DMS 273 treated with DMSO at 0.1 percent for 48 hours (cell line): Measurements from ENCODE around the gene WSB2.

Source experiments
- DNase-seq: peaks from one replicate; lab custom pipeline; 2025; lab: John Stamatoyannopoulos, UW

The WSB2 gene

DNA sequence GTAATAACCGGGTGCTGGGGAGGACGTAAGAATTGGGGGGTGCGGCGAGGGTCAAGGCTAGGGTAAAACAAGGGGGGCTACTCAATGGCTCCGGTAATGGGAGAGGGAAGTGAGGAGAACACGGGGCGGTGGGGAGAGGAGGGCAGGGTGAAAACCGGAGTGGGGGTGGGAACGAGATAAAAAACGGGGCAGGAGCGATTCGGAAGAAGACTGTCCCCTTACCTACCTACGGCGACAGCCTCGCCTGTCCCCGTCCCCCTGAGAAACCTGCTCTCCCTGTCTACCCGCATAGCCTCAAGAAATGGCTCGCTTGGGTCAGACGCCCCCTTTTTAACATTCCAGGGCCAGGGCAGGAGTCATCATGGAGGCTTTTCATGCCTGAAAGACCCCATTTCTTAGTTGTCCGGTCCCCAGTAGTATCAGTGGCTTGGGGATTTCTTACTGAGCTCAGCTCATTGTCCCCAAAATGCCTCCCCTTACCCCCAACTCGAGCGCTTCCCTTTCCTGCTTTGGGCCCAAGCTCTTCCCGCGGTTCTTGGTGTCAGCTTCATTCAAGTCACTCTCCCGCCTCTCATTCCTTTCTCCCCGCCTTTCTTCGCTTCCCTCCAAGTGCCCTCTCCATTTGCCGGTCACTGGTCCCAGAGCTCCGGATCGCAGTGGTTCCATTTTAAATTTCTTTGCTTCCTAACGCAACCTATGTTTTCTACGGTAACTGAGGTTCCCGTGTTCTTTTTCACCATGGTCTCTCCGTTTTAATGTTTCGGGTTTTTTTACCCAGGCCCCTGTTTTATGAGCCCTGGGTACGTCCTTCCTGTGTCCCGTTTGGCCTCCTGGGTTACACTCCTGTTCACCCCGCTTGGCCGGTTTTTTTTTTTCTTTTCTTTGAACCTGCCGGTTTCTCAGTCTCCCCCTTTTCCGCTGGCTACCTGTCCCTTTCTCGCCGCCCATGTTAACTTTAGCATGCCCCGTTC, 1.2 kb upstream of the WSB2 start:
- no peak for DNase-seq

DNA sequence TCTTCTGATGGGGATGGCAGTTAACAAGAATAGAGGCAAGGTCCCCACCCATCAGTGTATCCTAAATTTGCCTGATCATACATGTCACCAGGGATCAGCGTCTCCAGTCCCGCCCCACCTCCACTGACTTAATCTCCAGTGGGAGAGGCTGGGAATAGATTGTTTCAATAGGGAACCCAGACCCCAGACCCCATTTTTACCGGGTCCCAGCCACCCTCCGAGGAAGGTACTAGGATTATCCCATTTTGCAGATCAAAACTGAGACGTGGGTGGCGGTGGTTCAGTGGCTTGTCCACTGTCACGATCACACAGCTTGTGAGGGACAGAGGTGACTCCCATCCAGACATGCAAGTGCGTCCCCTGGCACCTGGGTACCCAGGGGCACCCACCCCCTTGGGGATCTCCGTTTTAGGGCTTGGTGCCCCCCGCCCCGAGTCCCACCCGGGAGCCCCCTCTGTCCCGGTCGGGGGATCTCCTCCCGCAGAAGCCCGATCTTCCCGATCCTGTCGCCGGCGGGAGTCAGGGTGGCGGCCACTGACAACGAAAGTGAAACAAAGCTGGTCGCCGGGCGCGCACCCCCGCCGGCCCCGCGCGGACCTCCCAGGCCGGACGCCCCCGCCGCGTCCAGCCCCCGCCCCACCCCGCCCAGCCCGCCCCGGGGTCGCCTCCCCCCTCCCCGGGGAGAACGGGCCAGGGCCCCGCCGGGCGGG, 523 bp downstream of the WSB2 start:
- no peak for DNase-seq

DNA sequence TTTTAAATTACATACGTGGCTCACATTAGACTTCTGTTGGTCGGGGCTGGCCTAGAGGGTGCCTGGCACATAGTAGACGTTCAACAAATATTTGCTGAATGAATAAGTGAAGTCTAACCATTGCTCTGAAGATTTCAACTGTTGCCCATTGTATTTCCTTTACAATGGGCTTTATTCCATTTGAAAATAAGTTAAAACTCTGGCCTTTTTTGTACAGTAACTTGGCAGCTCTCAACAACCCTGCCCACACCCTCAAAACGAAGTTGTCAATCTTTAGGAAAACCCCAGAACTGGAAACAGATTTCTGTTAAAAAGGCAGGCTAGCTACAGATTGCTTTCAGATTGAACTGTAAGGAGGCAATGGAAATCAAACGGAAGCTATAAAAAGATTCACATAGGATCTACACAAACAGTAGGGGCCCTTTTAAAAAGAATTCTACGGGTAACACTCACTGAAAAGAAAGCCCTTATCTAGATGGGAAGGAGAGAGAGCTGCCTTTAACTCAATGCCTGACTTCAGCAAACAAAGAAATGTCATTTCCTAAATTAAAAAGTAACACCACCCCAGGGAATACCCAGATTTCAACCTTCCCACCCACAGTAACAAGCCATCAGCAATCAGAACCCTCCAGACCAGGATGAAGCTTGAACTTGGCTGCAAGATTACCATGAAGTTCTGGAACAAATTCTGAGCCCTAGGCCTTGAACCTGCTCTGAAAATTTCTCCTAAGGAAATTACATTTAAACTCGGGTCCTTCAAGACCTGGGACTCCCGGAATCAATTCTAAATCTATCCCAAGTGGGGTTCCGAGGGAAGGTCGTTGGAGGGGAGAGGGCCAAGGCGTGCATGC, 1.4 kb downstream of the WSB2 start:
- no peak for DNase-seq

DNA sequence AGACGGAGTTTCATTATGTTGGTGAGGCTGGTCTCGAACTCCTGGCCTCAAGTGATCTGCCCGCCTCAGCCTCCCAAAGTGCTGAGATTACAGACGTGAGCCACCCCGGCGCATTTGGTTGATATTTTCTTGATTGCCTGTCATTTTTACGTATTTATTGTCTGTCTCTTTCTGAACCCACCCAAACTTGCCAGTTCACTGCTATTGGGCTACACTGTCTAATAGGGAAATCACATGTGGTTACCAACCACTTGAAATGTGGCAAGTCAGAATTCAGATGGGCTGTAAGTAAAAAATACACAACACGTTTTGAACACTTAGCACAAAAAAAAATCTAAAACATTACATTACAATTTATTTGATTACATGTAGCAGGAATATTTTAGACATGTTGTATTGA, 2.1 kb downstream of the WSB2 start:
- no peak for DNase-seq

DNA sequence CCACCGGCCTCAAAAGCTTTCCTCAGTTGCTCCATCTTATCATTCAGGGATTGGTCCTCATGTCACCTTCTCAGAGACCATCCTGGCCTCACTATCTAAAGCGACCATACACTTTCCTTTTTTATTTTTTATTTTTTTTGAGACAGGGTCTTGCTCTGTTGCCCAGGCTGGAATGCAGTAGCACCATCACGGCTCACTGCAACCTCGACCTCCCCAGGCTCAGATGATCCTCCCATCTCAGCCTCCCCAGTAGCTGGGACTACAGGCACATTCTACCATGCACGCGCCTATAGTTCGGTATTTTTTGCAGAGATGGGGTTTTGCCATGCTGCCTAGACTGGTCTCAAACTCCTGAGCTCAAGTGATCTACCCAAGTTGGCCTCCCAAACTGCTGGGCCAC, 2.8 kb downstream of the WSB2 start:
- no peak for DNase-seq

DNA sequence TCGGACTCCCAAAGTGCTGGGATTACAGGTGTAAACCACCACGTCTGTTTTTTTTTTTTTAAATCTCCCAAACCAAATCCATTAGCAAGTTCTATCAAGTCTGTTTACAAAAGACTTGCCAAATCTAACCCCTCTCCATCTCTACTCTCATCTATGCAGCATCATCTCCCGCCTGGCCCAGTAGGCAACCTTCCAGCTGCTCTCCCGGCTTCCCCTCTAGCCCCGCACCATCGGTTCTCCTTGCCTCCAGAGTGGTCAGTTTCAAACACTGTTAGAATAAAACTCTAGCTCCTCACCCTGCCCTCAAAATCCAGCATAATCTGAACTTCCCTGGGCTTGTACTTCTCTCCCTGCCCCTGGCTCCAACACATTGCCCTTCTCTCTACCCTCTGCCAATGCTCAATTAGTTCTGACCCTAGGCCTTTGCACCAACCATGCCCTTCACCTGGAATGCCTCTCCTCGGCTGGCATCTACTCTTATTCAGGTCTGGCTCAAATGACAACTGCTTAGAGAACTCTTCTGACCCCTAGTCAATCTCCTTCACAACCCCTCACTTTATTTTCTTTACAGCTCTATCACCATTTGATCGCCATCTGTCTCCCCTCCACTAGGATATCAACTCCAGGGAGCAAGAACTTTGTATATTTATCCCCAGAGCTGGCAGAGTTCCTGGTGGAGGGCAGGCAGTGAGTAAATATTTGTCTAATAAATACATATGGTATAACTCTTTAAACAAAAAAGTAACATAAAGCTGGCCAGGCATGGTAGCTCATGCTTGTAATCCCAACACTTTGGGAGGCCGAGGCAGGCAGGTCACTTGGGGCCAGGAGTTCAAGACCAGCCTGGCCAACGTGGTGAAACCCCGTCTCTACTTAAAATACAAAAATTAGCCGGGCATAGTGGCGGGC, 4.9 kb downstream of the WSB2 start:
- DNase-seq, result peak; percentile 69

DNA sequence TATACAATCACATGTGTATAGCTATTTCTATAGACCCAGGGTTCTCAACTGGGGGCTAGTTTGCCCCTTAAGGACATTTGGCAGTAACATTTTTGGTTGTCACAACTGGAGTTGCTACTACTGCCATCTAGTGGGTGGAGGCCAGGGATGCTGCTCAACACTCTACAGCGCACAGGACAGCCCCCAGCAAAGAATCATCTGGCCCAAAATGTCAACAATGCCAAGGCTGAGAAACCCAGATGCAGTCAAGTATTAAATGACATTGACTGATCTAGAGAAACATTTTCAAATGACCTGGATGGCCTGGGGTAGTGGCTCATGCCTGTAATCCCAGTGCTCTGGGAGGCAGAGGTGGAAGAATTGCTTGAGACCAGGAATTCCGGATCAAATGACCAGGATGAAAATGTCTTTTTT, 5.8 kb downstream of the WSB2 start:
- DNase-seq, result no peak

DNA sequence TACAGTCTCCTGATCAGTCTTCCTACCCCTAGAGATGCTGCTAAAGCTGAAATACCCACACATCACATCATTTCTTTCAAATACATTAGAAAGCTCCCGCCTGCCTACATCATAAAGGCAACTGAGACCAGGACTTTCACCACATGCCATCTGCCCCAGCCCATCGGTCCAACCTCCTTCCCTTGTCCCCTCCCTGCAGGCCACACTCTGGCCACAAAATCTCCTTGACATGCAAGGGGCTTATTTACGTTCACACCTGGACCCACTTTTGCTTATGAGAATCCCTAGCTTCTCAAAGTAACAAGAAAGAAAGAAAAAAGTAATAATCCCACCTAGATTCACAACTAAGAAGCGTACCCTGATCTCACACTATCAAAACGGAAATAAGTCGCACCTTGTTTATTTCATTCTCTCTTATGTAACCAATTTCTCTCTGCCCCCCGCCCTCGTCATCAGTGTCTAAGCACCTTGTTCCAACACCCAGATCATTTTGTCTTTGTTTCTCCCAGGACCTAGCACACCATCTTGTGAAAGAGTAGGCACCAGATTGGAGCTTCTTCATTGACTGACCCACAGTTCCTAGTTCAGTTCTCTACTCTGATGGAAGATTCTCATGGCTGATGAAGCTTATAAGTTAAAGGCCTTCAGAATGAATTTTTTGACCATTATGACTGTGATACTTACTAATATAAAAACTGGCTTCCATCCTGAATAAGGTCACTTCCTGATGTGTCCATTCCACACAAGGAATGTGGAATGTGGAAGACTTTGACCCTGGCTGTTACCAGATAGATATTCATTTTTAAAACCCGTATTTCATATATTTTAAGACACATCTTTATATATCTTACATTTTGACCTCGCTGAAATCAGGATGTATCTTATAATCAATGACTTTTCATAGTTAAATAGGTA, 7.7 kb downstream of the WSB2 start:
- DNase-seq, result no peak

DNA sequence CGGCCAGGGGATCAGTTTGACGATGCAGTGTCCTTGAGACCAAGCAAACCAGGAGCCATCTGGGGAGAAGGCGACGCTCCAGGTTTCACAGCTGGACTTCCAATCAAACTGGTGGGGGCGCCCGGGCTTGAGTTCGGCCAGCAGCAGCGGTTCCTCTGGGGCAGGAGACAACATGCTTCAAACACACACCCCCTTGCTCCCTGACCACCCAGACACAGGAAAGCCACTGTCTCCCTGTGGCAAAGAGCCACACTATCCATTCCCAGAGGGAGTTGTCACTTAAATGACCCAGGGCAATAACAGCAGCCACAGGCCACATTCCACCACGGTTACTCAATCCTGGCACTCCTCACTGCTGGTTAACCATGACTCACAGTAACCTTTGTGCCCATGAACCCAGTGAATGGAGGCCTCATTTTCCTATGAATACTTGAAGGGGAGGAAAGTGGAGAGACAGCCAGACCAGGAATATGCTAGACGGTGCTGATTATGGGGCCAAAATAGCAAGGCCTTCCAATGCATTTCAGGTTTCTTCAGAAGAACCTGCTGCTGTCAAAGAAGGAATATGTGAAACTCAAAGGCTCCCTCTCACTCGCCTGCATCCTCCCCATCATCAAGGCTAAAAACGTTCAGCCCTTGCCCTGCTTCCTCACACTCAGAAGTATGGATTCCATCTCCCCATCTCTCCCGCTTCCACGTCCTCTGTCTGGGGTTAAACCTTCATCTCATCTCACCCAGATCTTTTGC, 8.5 kb downstream of the WSB2 start:
- DNase-seq, result no peak

DNA sequence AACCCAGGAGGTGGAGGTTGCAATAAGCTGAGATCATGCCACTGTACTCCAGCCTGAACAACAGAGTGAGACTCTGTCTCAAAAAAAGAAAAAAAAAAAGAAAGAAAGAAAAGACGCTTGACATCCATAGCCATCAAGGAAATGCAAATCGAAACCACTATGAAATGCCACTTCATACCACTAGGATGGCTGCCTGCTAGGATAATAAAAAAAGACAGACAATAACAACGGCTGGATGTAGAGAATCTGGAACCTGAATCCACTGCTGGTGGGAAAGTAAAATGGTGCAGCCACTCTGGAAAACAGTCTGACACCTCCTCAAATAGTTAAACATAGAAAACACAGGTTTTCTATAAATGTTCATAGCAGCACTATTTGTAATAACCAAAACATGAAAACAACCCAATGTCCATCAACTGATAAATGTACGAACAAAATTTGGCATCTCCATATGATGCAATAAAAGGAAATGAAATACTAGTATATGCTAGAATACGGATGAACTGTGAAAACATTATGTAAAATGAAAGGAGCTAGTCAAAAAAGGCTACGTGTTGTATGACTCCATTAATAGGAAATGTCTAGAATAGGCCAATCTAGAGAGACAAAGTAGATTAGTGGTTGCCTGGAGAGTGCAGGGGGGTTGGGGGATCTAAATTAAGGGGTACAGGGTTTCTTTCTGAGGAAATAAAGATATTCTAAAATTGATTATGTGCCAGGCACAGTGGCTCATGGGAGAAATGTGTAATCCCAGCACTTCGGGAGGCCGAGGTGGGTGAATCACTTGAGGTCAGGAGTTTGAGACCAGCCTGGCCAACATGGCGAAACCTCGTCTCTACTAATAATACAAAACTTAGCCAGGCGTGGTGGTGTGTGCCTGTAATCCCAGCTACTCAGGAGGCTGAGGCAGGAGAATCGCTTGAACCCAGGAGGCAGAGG, 9.7 kb downstream of the WSB2 start:
- no peak for DNase-seq

DNA sequence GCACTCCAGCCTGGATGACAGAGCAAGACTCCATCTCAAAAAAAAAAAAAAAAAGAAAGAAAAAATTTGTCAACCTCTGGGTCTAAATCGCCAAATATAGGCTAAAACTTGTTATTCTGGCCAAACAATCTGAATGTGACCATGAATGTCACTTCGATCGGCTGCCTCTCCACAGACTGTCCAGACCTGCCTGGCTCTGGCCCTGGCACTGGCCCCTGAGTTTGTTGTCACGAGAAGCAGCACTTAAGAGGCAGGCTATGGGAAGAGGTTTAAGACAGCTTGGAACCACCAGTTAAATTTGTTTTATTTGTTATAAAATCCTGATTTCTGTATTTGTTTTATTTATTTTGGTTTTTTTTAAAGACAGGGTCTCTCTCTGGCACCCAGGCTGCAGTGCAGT, 14.5 kb downstream of the WSB2 start:
- no peak for DNase-seq

DNA sequence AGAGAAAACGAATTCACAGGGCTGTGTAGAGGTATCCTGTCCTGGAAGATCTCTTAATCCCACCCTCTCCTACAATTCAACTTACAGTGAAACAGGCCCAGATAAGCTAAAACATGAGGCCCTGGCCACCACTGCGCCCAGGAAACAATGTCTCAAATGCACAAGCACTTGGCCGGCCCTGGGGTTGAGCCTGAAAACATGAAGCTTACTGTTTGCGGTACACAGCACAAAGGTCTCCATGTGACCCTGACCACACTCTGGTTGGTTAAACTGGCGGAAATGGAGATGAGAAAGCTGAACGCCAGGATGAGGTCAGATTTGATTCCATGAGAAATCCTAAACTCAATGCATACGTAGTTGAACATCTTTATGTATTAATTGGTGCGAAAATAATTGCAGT, 16.4 kb downstream of the WSB2 start:
- DNase-seq, result no peak

DNA sequence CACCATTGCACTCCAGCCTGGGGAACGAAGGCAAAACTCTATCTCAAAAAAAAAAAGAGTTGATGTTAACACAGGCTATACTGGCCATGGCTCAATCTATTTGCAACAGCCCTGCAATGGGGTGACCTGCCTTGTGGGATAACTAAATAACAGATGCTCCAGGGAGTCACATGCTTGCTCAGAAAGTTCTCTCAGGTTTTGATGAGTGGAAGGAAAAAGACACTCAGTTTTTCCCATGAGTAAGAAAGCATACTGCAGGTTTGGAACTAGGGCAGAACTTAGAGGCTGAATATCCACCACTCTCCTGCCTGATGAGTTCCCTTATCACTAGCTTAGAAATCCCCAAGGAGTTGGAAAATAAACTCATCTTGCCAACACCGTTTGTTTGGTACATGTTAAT, 16.9 kb downstream of the WSB2 start:
- no peak for DNase-seq

DNA sequence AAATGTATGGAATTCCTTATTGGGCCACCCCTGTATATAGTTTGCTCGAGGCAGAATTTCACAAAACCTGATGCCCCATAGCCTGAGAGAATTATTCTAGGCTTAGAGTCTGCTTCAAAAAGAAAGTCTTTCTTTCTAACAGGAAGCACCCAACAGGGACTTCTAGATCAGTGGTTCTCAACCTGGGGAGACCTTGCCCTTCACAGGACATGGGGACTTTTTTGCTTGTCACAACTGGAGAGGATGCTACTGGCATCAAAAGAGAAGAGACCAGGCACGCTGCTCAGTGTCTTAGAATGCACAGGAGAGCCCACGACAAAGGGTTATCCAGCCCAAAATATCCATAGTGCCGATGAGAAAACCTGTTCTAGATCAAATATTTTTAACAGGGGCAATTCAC, 18.9 kb downstream of the WSB2 start:
- DNase-seq, result no peak

DNA sequence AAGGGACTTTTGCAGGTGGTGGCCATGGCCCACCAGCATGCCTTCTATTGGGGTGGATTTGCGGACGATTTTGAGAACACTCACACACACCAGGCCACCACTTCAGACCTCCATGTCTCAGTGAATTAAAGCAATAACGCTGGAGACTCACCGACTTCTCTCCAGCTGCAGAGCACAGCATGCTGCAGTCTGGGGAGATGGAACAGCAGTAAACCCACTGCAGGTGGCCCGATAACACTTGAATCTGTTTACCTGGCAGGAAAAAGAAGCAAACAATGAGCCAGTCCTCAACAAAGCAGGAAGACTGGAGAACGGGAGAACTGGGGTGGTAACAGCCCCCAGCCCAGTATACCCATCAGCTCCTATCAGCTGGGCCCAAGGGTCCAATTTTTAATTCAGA, 22.8 kb downstream of the WSB2 start:
- DNase-seq, result no peak

DNA sequence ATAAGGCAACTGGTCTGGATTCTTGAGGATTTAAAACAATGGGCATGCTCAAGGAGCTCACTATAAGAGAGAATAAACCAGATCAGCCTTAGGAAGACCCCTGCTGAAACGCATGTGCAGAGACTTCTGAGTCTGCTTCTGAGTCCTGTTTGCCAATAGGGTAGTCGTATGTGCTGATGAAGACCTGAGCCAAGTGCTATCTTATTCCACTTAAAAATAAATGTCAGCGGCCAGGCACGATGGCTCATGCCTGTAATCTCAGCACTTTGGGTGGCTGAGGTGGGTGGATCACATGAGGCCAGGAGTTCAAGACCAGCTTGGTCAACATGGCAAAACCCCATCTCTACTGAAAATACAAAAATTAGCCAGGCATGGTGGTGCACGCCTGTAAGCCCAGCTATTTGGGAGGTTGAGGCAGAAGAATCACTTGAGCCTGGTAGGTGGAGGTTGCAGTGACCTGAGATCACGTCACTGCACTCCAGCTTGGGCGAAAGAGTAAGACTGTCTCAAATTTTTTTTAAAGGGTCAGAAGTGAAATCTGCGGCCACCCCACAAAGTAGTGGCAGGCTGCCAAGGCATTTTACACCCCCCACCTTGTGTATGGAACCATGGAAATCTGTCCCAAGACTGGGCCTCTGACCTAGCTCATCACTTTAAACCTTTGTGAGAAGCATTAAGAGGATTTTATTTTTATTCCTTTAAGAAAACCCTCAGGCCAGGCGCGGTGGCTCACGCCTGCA, 24.1 kb downstream of the WSB2 start:
- no peak for DNase-seq

DNA sequence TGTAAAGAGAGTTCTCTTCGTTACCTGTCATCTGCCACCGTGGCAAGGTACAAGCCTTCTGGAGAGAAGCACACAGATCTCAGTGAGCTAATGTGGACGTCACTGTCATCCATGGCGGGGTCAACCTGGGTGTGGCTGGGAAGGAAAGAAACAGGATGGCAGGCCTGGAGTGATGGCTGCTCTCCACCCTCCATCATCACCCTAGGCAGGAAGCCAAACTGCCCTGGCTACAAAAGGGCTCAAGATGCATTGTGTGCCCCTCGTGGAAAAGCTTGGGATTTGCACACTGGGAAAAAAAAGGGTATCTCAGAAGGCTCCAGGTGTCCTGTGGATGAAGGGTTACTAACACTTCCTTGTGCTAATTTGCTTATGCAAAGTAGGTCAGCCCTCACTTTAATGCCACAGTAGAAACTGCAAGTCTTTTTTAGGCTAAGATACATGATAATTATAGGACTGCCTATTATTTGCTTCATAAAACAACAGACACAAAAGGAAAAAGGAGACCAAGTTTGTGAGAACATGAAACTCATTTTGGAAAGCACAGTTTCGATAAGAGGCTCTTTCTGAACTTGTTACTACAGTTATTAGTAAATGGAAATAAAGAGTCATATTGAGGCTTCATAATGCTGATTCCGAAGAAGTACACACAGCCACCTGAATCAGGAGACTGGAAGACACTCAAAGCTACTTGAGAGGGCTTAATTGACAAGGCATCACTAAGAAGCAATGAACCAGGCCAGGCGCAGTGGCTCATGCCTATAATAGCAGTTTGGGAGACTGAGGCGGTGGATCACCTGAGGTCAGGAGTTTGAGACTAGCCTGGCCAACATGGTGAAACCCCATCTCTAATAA, 25.6 kb downstream of the WSB2 start:
- DNase-seq, result no peak
